IMR-90 (cell line): ENCODE measurements around the gene RSL1D1. TPM values are rescaled to one million over a fixed set of nuclear protein-coding genes. Genes with fewer than 3 reads are reported as not detected.

Experiments used
- ATAC-seq: fragments of 200-7000 bp; cut with Tn5 transposase; 2 replicates; pipeline ENCODE4 v1.9.1; 2020; ENCODE audit warnings: low read depth, mild to moderate bottlenecking, moderate library complexity
- BruUV-seq: library from RNA; stranded (reverse); fragments of 400-500 nt; replicated peaks from 2 replicates; lab custom pipeline; 2021; lab: Mats Ljungman, UMichigan
- CTCF ChIA-PET: fragments of 300-600 bp; formaldehyde crosslinking; extraction: SDS; loops from one replicate; lab custom pipeline; 2021; ENCODE audit warnings: antibody characterized with exemption; lab: Yijun Ruan, JAX
- POLR2A ChIA-PET: fragments of 300-600 bp; sonication (Branson Sonifier 250); formaldehyde crosslinking; loops from one replicate; lab custom pipeline; 2022; ENCODE audit warnings: antibody characterized with exemption; ENCODE audit not compliant: unreplicated experiment; lab: Charles Lee
- DNase-seq: peaks from one replicate; pipeline ENCODE4 v3.0.0; 2013
- H2AFZ ChIP-seq: replicated peaks from 2 replicates; pipeline ENCODE3; 2013; ENCODE audit warnings: low read length, mild to moderate bottlenecking; ENCODE audit not compliant: poor library complexity
- H2AK5ac ChIP-seq: 2 replicates; pipeline ENCODE4 v1.6.1; 2013; ENCODE audit warnings: low read depth, low read length, inconsistent platforms
- H2AK9ac ChIP-seq: replicated peaks from 2 replicates; pipeline ENCODE3; 2013; ENCODE audit warnings: mild to moderate bottlenecking, low read depth, low read length, moderate library complexity; ENCODE audit not compliant: poor library complexity
- H2BK120ac ChIP-seq: 2 replicates; pipeline ENCODE4 v1.6.1; 2013; ENCODE audit warnings: low read depth, low read length, inconsistent platforms
- H2BK15ac ChIP-seq: 3 replicates; pipeline ENCODE4 v1.6.1; 2013; ENCODE audit warnings: low read depth, low read length, inconsistent platforms
- H2BK20ac ChIP-seq: 2 replicates; pipeline ENCODE4 v1.6.1; 2013; ENCODE audit warnings: low read depth, mild to moderate bottlenecking, inconsistent platforms, low read length, moderate library complexity
- H2BK5ac ChIP-seq: 2 replicates; pipeline ENCODE4 v1.6.1; 2013; ENCODE audit warnings: mild to moderate bottlenecking, low read depth, low read length, inconsistent platforms; ENCODE audit not compliant: poor library complexity, severe bottlenecking
- H3K14ac ChIP-seq: replicated peaks from 2 replicates; pipeline ENCODE4 v1.6.1; 2013; ENCODE audit warnings: low read depth, low read length, inconsistent platforms
- H3K18ac ChIP-seq: 2 replicates; pipeline ENCODE4 v1.6.1; 2013; ENCODE audit warnings: low read depth, low read length, control low read depth
- H3K23ac ChIP-seq: 2 replicates; pipeline ENCODE4 v1.6.1; 2013; ENCODE audit warnings: low read depth, low read length, inconsistent platforms
- H3K27ac ChIP-seq: 2 replicates; pipeline ENCODE4 v1.5.1; 2013; ENCODE audit warnings: mild to moderate bottlenecking, control low read depth, low read length; ENCODE audit not compliant: insufficient read depth
- H3K27me3 ChIP-seq: 2 replicates; pipeline ENCODE4 v1.6.1; 2013; ENCODE audit warnings: low read length; ENCODE audit not compliant: control insufficient read depth, insufficient read depth
- H3K36me3 ChIP-seq: 2 replicates; pipeline ENCODE4 v1.6.1; 2013; ENCODE audit warnings: low read length, mixed read lengths; ENCODE audit not compliant: control insufficient read depth, insufficient read depth
- H3K4ac ChIP-seq: 2 replicates; pipeline ENCODE4 v1.6.1; 2013; ENCODE audit warnings: low read depth, low read length, inconsistent platforms
- H3K4me1 ChIP-seq: 2 replicates; pipeline ENCODE4 v1.6.1; 2013; ENCODE audit warnings: low read length, mixed read lengths; ENCODE audit not compliant: control insufficient read depth, insufficient read depth
- H3K4me2 ChIP-seq: 2 replicates; pipeline ENCODE4 v1.6.1; 2013; ENCODE audit warnings: low read depth, mild to moderate bottlenecking, control low read depth, low read length, moderate library complexity
- H3K4me3 ChIP-seq: 2 replicates; pipeline ENCODE4 v1.5.1; 2013; ENCODE audit warnings: low read depth, mild to moderate bottlenecking, control low read depth, low read length, moderate library complexity; ENCODE audit not compliant: insufficient read depth
- H3K56ac ChIP-seq: 2 replicates; pipeline ENCODE4 v1.6.1; 2013; ENCODE audit warnings: low read length, inconsistent platforms; ENCODE audit not compliant: insufficient read depth; ENCODE audit errors: extremely low read depth
- H3K79me1 ChIP-seq, 2 experiments: 2 replicates each; pipeline ENCODE4 v1.6.1; 2013; ENCODE audit warnings: low read length in 2 of 2, inconsistent platforms in 1 of 2, low read depth in 1 of 2
- H3K9ac ChIP-seq: 2 replicates; pipeline ENCODE4 v1.6.1; 2013; ENCODE audit warnings: low read depth, low read length, control low read depth
- H3K9me1 ChIP-seq: 2 replicates; pipeline ENCODE4 v1.6.1; 2013; ENCODE audit warnings: low read length, inconsistent platforms; ENCODE audit not compliant: insufficient read depth
- H3K9me3 ChIP-seq: 2 replicates; pipeline ENCODE4 v1.6.1; 2013; ENCODE audit warnings: low read length; ENCODE audit not compliant: control insufficient read depth, insufficient read depth
- H4K20me1 ChIP-seq: 2 replicates; pipeline ENCODE4 v1.6.1; 2013; ENCODE audit warnings: low read length, inconsistent platforms; ENCODE audit not compliant: insufficient read depth
- H4K5ac ChIP-seq: 2 replicates; pipeline ENCODE4 v1.6.1; 2013; ENCODE audit warnings: mild to moderate bottlenecking, low read depth, low read length, control low read depth
- H4K8ac ChIP-seq, 2 experiments: 2 replicates each; pipeline ENCODE4 v1.6.1; 2013; ENCODE audit warnings: low read depth in 2 of 2, low read length in 2 of 2, control low read depth in 1 of 2, inconsistent platforms in 1 of 2
- H4K91ac ChIP-seq: 2 replicates; pipeline ENCODE4 v1.6.1; 2013; ENCODE audit warnings: low read depth, low read length, inconsistent platforms; ENCODE audit not compliant: insufficient read depth
- ELK1 ChIP-seq: fragments of 150-350 bp; IDR thresholded peaks from 2 replicates; pipeline ENCODE4 v1.6.1; 2016; ENCODE audit warnings: low read depth, mild to moderate bottlenecking, low read length, moderate library complexity, borderline replicate concordance
- MAFK ChIP-seq: IDR thresholded peaks from 2 replicates; pipeline ENCODE4 v1.6.1; 2012; ENCODE audit warnings: low read depth, low read length, improper control_type of control experiment
- MAZ ChIP-seq: IDR thresholded peaks from 2 replicates; pipeline ENCODE4 v1.6.1; 2012; ENCODE audit warnings: low read depth, mild to moderate bottlenecking, low read length, improper control_type of control experiment, moderate library complexity, borderline replicate concordance
- WGBS, 2 experiments: methylation state at CpG; one replicate each; pipeline versions ENCODE4 v1.1.5 to v1.1.7; 2013; ENCODE audit warnings: missing lambda C conversion rate in 2 of 2; ENCODE audit not compliant: insufficient read length in 1 of 2; ENCODE audit errors: extremely low coverage in 2 of 2; 5-methylcytosine and 5-hydroxymethylcytosine counted together
- dilution Hi-C: fragments of 300-500 bp; cut with HindIII; formaldehyde crosslinking; loops from one replicate; pipeline ENCODE4 v1.14.3; 2018; ENCODE audit warnings: low sequenced_read_pairs; ENCODE audit not compliant: unreplicated experiment
- in situ Hi-C: fragments of 300-500 bp; cut with MboI; formaldehyde crosslinking; loops from 3 replicates; pipeline ENCODE4 v1.14.3; 2019; ENCODE audit warnings: low sequenced_read_pairs, inconsistent platforms, mixed read lengths
- intact Hi-C: fragments of 100-400 bp; cut with micrococcal nuclease; formaldehyde crosslinking; loops from 2 replicates; pipeline ENCODE4 v1.10.0; 2022
- polyA plus RNA-seq, 3 experiments: library from polyadenylated mRNA; depleted of rRNA; stranded (reverse); fragments of >200 nt; gene quantifications; 2 replicates each; pipeline ENCODE4 v1.2.3, GENCODE V29; 2012; ENCODE audit warnings: low replicate concordance in 1 of 3
- total RNA-seq: library from RNA; depleted of rRNA; stranded (reverse); fragments of >200 nt; gene quantifications from 2 replicates; pipeline ENCODE4 v1.2.3, GENCODE V29; 2012

The RSL1D1 gene
- total and polyA plus RNA-seq, 2 of the 4 experiments (the other 2 are of a cell fraction): 63.8 to 77.4 TPM

- Histone ChIP-seq H3K4me2 (no peak overlapping the region), H4K5ac (no peak overlapping the region), H4K91ac (no peak overlapping the region), H2BK120ac (no peak overlapping the region), H2BK20ac (no peak overlapping the region), H2BK15ac (no peak overlapping the region), H3K9ac (no peak overlapping the region), H3K14ac (no peak overlapping the region), H2BK5ac (no peak overlapping the region), H2AFZ (no peak overlapping the region), H3K4ac (no peak overlapping the region), H3K23ac (no peak overlapping the region), H2AK5ac (no peak overlapping the region), H3K9me1 (0 out of 2 replicates have a peak, but pooled peaks cover 4% of the 10 kb centered on the region), H3K27ac (no peak overlapping the region), H3K27me3 (no peaks in the 10 kb centered on the region), H3K79me1 (peaks cover 26 to 38% of the 10 kb centered on the region in 2 experiments), H3K9me3 (no peaks in the 10 kb centered on the region), H3K4me1 (no peaks in the 10 kb centered on the region), H2AK9ac (no peak overlapping the region), H3K56ac (no peak overlapping the region), H3K18ac (no peak overlapping the region), H4K20me1 (peaks cover 10% of the 10 kb centered on the region), H3K36me3 (peaks cover 35% of the 10 kb centered on the region), H3K4me3 (no peak overlapping the region), H4K8ac (no peak overlapping the region)
- in situ Hi-C loops (no loop called here), intact Hi-C loops (loop anchor here (10.0 kb wide), 1 partner anchor 84 kb away; the partner anchor contains the start of gene SNX29), dilution Hi-C loops (no loop called here)
- CTCF ChIA-PET: no interaction called here
- POLR2A ChIA-PET: no interaction called here
- ATAC-seq (no peak), DNase-seq (no peak)
- no CpG with 5 or more reads among the region's 5 CpGs for WGBS, 2 experiments
- no TSS peak for BruUV-seq
- TF ChIP-seq MAFK (0 out of 2 replicates have a peak, but pooled peaks have one; percentile 13), MAZ (no peak), ELK1 (no peak)
Observed at GRCh38 chr16:11890231-11890965, 39.1 kb upstream of the RSL1D1 start.
